Gastrocnemius medialis (tissue), 4 donors: ENCODE measurements around the gene MORN1. TPM values are rescaled to one million over a fixed set of nuclear protein-coding genes. Genes with fewer than 3 reads are reported as not detected.

Experiments
- ATAC-seq, 2 donors: fragments of 150-250 bp; one replicate each; pipeline ENCODE4 v1.9.1; 2016
- DNase-seq, 2 donors: peaks; one replicate each; pipeline ENCODE4 v3.0.0-alpha.2; 2019
- H3K27ac ChIP-seq, 4 donors: fragments of 200-600 bp; sonication (generic); 1 replicate in 1 of 4; 2 replicates in 3 of 4; pipeline ENCODE4 v1.5.1; 2016 to 2018; ENCODE audit warnings: mild to moderate bottlenecking in 2 of 4, moderate library complexity in 1 of 4
- H3K27me3 ChIP-seq, 3 donors: fragments of 200-600 bp; sonication (generic) in 2 of 3; 1 replicate in 1 of 3; 2 replicates in 2 of 3; pipeline versions ENCODE4 v1.5.1 to v1.6.0; 2016 to 2019; ENCODE audit warnings: mild to moderate bottlenecking in 1 of 3, moderate library complexity in 1 of 3
- H3K36me3 ChIP-seq, 2 donors: fragments of 200-600 bp; sonication (generic) in 1 of 2; one replicate each; pipeline ENCODE4 v1.5.1; 2017 to 2018
- H3K4me1 ChIP-seq, 2 donors: fragments of 200-600 bp; sonication (generic) in 1 of 2; one replicate each; pipeline ENCODE4 v1.5.1; 2016 to 2017; ENCODE audit warnings: mild to moderate bottlenecking in 2 of 2
- H3K4me3 ChIP-seq, 4 donors: fragments of 200-600 bp; sonication (generic) in 3 of 4; 1 replicate in 1 of 4; 2 replicates in 3 of 4; pipeline ENCODE4 v1.5.1; 2016 to 2019; ENCODE audit warnings: mild to moderate bottlenecking in 2 of 4
- H3K9me3 ChIP-seq, 3 donors: fragments of 200-600 bp; sonication (generic) in 2 of 3; 1 replicate in 1 of 3; 2 replicates in 2 of 3; pipeline ENCODE4 v1.5.1; 2016 to 2019
- POLR2A ChIP-seq, 2 donors: fragments of 450-650 bp; IDR thresholded peaks; one replicate each; pipeline ENCODE4 v1.6.1; 2017; ENCODE audit warnings: antibody characterized with exemption in 2 of 2, mild to moderate bottlenecking in 2 of 2, moderate library complexity in 2 of 2
- in situ Hi-C, 4 donors: fragments of 200-750 bp; cut with MboI; loops; one replicate each; pipeline versions ENCODE4 v1.15.0 to v1.8.0; 2017; ENCODE audit warnings: low sequenced_read_pairs in 4 of 4
- intact Hi-C: fragments of 100-400 bp; cut with DNase I; formaldehyde crosslinking; loops from one replicate; pipeline ENCODE4 v1.15.1; 2023; ENCODE audit warnings: low total_unique reads
- total RNA-seq, 4 donors: library from RNA; depleted of rRNA; stranded (reverse); fragments of >200 nt; gene quantifications; one replicate each; pipeline versions ENCODE4 v1.1.0 to v1.2.3, GENCODE V29; 2016
- TF ChIP-seq, protein P1 (sequence below), 5 experiments: fragments of 450-650 bp in 3 of 5; fragments of 200-600 bp in 2 of 5; sonication (generic) in 2 of 5; IDR thresholded peaks in 4 of 5; conservative IDR thresholded peaks in 1 of 5; 1 replicate in 4 of 5; 2 replicates in 1 of 5; pipeline ENCODE4 v1.5.1; 2016 to 2019; ENCODE audit warnings: antibody characterized with exemption in 5 of 5, mild to moderate bottlenecking in 3 of 5, moderate library complexity in 3 of 5

The MORN1 gene
- total RNA-seq, 4 donors from 2014 or later, result 1.9 to 4.7 (median 3.5) TPM

GRCh38 chr1:2417833-2418225, 26.5 kb upstream of the MORN1 start:
- H3K36me3 ChIP-seq, result no peaks in the 10 kb centered on the region
- TF ChIP-seq, protein P1, sequence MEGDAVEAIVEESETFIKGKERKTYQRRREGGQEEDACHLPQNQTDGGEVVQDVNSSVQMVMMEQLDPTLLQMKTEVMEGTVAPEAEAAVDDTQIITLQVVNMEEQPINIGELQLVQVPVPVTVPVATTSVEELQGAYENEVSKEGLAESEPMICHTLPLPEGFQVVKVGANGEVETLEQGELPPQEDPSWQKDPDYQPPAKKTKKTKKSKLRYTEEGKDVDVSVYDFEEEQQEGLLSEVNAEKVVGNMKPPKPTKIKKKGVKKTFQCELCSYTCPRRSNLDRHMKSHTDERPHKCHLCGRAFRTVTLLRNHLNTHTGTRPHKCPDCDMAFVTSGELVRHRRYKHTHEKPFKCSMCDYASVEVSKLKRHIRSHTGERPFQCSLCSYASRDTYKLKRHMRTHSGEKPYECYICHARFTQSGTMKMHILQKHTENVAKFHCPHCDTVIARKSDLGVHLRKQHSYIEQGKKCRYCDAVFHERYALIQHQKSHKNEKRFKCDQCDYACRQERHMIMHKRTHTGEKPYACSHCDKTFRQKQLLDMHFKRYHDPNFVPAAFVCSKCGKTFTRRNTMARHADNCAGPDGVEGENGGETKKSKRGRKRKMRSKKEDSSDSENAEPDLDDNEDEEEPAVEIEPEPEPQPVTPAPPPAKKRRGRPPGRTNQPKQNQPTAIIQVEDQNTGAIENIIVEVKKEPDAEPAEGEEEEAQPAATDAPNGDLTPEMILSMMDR (IDR thresholded peaks at IDR 0.05 in 4 of 5, conservative IDR thresholded peaks at IDR 0.05 in 1 of 5), result no peak
- TF ChIP-seq POLR2A (IDR thresholded peaks at IDR 0.05), result no peak
- peaks cover 43 to 67% (median 57%) of the 10 kb centered on the region in 3 donors for H3K27me3 ChIP-seq
- in situ Hi-C loops (loop anchor here (10.0 to 25.0 kb wide), 2 partner anchors 127 to 369 kb away; no protein-coding TSS in a partner anchor), intact Hi-C loops (no loop called here)
- DNase-seq (no peak), ATAC-seq (no peak)
- H3K27ac ChIP-seq, result no peak overlapping the region
- H3K9me3 ChIP-seq, result no peaks in the 10 kb centered on the region
- H3K4me1 ChIP-seq, result peaks cover 13 to 14% of the 10 kb centered on the region in 2 donors
- no peak overlapping the region for H3K4me3 ChIP-seq

DNA sequence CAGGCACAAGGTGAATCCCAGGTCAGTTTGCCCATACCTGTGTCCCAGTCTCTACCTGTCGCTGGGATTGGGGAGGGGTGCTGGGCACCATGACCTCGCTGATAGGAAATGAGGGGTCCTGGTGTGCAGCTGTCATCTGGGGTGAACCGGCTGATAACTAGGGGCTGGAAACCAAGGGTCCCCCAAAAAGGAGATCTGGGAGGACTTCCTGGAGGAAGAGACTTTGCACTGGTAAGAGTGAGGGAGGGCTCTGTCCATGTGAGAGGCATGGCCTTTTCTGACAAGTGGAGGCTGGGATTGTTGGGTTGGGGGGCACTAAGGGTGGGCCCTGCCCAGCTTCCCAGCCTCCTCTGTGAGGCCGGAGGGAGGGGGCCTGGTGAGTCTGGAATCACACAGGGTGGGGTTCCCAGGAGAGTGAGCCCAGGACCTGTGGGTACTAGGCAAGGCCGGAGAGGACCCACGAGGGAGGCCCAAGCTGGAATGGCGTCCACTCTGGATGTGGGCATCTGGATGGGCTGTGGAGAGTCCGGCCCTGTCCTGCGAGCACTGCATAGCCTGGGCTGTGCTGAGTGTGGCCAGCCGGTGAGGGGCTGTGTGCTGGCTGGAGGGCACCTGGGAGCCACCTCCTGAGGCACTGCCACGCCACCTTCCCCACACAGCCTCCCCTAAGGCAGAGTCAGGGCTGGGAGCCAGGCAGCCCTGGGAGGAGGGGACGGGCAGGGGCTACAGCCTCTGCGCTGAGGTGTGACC, 25.9 kb upstream of the MORN1 start:
- ATAC-seq (no peak), DNase-seq (no peak)
- no peaks in the 10 kb centered on the region for H3K36me3 ChIP-seq
- no peaks in the 10 kb centered on the region for H3K9me3 ChIP-seq
- no peak overlapping the region for H3K27ac ChIP-seq
- peaks cover 41 to 61% (median 57%) of the 10 kb centered on the region in 3 donors for H3K27me3 ChIP-seq
- H3K4me1 ChIP-seq, result peaks cover 13 to 14% of the 10 kb centered on the region in 2 donors
- no peak overlapping the region for H3K4me3 ChIP-seq
- intact Hi-C loops (no loop called here), in situ Hi-C loops (loop anchor here (10.0 to 25.0 kb wide), 2 partner anchors 128 to 370 kb away; no protein-coding TSS in a partner anchor)
- TF ChIP-seq POLR2A (IDR thresholded peaks at IDR 0.05), result no peak
- TF ChIP-seq, protein P1 (IDR thresholded peaks at IDR 0.05 in 4 of 5, conservative IDR thresholded peaks at IDR 0.05 in 1 of 5), result no peak

DNA sequence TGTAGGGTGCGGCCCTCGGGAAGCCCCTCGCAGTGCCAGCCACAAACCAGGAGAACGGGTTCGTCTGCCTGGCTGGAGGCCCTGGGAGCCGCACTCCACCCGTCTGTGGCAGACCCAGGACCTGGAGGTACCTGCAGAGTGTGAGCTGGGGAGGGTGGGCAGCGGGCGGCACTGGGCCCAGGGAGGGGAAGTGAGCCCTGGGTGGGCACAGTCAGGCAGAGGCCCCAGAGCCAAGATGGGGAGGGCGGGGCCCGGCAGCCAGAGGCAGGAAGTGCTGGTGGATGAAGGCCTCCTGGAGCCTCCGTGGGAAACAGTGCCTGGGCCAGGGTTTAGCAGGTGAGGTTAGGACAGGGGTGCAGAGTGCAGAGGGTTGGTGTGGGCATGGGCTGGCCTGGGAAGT, 25.0 kb upstream of the MORN1 start:
- no peak for ATAC-seq
- intact Hi-C loops, result no loop called here

GRCh38 chr1:2415801-2416208, 24.5 kb upstream of the MORN1 start:
- ATAC-seq, result no peak
- no peak for DNase-seq

More for the DNA sequence above, 25.0 kb upstream of the MORN1 start:
- TF ChIP-seq, protein P1 (IDR thresholded peaks at IDR 0.05 in 4 of 5, conservative IDR thresholded peaks at IDR 0.05 in 1 of 5), result no peak
- TF ChIP-seq POLR2A (IDR thresholded peaks at IDR 0.05), result no peak
- Histone ChIP-seq H3K36me3 (no peaks in the 10 kb centered on the region), H3K27me3 (peaks cover 39 to 57% (median 56%) of the 10 kb centered on the region in 3 donors), H3K27ac (no peak overlapping the region), H3K4me1 (peaks cover 19 to 20% of the 10 kb centered on the region in 2 donors), H3K9me3 (no peaks in the 10 kb centered on the region), H3K4me3 (no peak overlapping the region)
- no peak for DNase-seq
- in situ Hi-C loops, result loop anchor here (10.0 to 25.0 kb wide), 2 partner anchors 128 to 371 kb away; no protein-coding TSS in a partner anchor

More at GRCh38 chr1:2415801-2416208, 24.5 kb upstream of the MORN1 start:
- Histone ChIP-seq H3K4me3 (no peak overlapping the region), H3K27me3 (peaks cover 39 to 57% (median 52%) of the 10 kb centered on the region in 3 donors), H3K36me3 (no peaks in the 10 kb centered on the region), H3K27ac (no peak overlapping the region), H3K9me3 (no peaks in the 10 kb centered on the region), H3K4me1 (peaks cover 22 to 24% of the 10 kb centered on the region in 2 donors)
- TF ChIP-seq, protein P1 (IDR thresholded peaks at IDR 0.05 in 4 of 5, conservative IDR thresholded peaks at IDR 0.05 in 1 of 5), result no peak
- TF ChIP-seq POLR2A (IDR thresholded peaks at IDR 0.05), result no peak
- intact Hi-C loops, result no loop called here
- in situ Hi-C loops, result loop anchor here (10.0 to 25.0 kb wide), 2 partner anchors 129 to 371 kb away; no protein-coding TSS in a partner anchor
